Endometrial microvascular endothelial cells (primary cell): Measurements from ENCODE around the gene TLCD3B. TPM values are rescaled to one million over a fixed set of nuclear protein-coding genes. Genes with fewer than 3 reads are reported as not detected.

ENCODE experiments used
- in situ Hi-C: cut with HindIII; loops from 2 replicates; pipeline ENCODE4 v1.10.0; 2017; ENCODE audit warnings: low sequenced_read_pairs, low pct_unique_long_range_greater_than_20kb; ENCODE audit errors: inconsistent ontology term
- total RNA-seq: library from RNA; depleted of rRNA; stranded (reverse); fragments of >200 nt; gene quantifications from one replicate; pipeline ENCODE4 v1.2.3, GENCODE V29; 2015; ENCODE audit errors: inconsistent ontology term

TLCD3B gene
- 0.84 TPM for total RNA-seq

- in situ Hi-C loops = no loop called here
Measured at GRCh38 chr16:30030841-30031413, at the start of gene TLCD3B. TSS of gene TLCD3B (minus strand) at chr16:30031271. CDS start at chr16:30030527, 744 bp downstream.

GRCh38 chr16:30079480-30079879 is 48.4 kb upstream of the TLCD3B start:
- in situ Hi-C loops = no loop called here

GRCh38 chr16:30078744-30079143 is 47.7 kb upstream of the TLCD3B start:
- in situ Hi-C loops = no loop called here

GRCh38 chr16:30077656-30078055 is 46.6 kb upstream of the TLCD3B start:
- in situ Hi-C loops = no loop called here

GRCh38 chr16:30076276-30076791 is 45.3 kb upstream of the TLCD3B start:
- in situ Hi-C loops = no loop called here

- in situ Hi-C loops = no loop called here
Measured at GRCh38 chr16:30075503-30076275, 44.6 kb upstream of the TLCD3B start, which contains the start of gene PPP4C. TSS of gene PPP4C (plus strand) at chr16:30075994. CDS start at chr16:30076378, 384 bp downstream.

GRCh38 chr16:30070490-30070889 is 39.4 kb upstream of the TLCD3B start:
- in situ Hi-C loops = no loop called here

GRCh38 chr16:30069611-30070462 is 38.8 kb upstream of the TLCD3B start:
- in situ Hi-C loops = no loop called here

GRCh38 chr16:30068750-30069610 is 37.9 kb upstream of the TLCD3B start:
- in situ Hi-C loops = no loop called here

GRCh38 chr16:30068333-30068732 is 37.3 kb upstream of the TLCD3B start:
- in situ Hi-C loops = no loop called here

- in situ Hi-C loops = no loop called here
Measured at GRCh38 chr16:30067584-30067916, 36.5 kb upstream of the TLCD3B start.

GRCh38 chr16:30066761-30067583 is 35.9 kb upstream of the TLCD3B start:
- in situ Hi-C loops = no loop called here

- in situ Hi-C loops = no loop called here
Measured at GRCh38 chr16:30065943-30066760, 35.1 kb upstream of the TLCD3B start.

- in situ Hi-C loops = no loop called here
Measured at GRCh38 chr16:30065102-30065942, 34.3 kb upstream of the TLCD3B start, which contains the start of gene ALDOA. TSS of gene ALDOA (plus strand) at chr16:30065760. CDS start at chr16:30066898, 1,138 bp downstream.

- in situ Hi-C loops = no loop called here
Measured at GRCh38 chr16:30064729-30065101, 33.6 kb upstream of the TLCD3B start.
